Liver (tissue), 3 donors: Measurements from ENCODE around the gene BDP1.
"Not testable (repeated sequence)": the region's sequence is repeated elsewhere in the genome, so short reads cannot be mapped to it uniquely, and the experiment has no call there.

Experiments used
- JUND ChIP-seq, 2 donors: IDR thresholded peaks; 2 replicates each; pipeline ENCODE4 v1.6.1; 2016; ENCODE audit warnings: antibody characterized with exemption in 2 of 2
- TF ChIP-seq, protein P1 (sequence below): fragments of 150-350 bp; IDR thresholded peaks from 2 replicates; pipeline ENCODE4 v1.5.1; 2017; ENCODE audit warnings: improper control_type of control experiment, low read depth, low read length; ENCODE audit not compliant: missing input control
- donor health status: healthy.
- donor health status: healthy.

DNA sequence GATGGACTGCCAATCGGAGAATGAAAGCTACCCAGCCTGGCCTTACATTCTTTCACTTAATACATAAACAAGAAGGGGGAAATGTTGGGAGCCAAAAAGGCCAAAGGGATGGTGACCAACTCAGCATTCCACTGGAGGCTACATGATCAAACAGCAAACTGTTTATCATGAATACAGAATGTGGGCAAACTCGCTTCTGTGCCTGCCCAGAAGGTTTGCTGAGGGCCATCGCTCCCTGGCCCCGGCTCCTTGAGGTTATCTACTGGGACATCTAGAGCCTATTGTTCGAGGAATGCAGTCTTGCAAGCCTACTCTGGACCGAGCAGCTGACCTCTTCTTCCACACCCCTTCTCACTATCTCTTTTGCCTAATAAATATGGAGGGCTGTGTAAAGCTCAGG, 122.4 kb downstream of the BDP1 start:
- TF ChIP-seq, protein P1, sequence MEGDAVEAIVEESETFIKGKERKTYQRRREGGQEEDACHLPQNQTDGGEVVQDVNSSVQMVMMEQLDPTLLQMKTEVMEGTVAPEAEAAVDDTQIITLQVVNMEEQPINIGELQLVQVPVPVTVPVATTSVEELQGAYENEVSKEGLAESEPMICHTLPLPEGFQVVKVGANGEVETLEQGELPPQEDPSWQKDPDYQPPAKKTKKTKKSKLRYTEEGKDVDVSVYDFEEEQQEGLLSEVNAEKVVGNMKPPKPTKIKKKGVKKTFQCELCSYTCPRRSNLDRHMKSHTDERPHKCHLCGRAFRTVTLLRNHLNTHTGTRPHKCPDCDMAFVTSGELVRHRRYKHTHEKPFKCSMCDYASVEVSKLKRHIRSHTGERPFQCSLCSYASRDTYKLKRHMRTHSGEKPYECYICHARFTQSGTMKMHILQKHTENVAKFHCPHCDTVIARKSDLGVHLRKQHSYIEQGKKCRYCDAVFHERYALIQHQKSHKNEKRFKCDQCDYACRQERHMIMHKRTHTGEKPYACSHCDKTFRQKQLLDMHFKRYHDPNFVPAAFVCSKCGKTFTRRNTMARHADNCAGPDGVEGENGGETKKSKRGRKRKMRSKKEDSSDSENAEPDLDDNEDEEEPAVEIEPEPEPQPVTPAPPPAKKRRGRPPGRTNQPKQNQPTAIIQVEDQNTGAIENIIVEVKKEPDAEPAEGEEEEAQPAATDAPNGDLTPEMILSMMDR: not testable (repeated sequence)
- TF ChIP-seq JUND (IDR thresholded peaks at IDR 0.05): not testable (repeated sequence)
